Astrocyte of the spinal cord (primary cell): ENCODE measurements around the gene CEP350.

Source experiments
- DNase-seq: peaks from one replicate; pipeline ENCODE4 v3.0.0; 2011; ENCODE audit warnings: low read depth, low spot score
- H3K4me3 ChIP-seq: 2 replicates; pipeline ENCODE4 v1.5.1; 2011; ENCODE audit warnings: low read depth, mild to moderate bottlenecking, low read length, moderate library complexity
- CTCF ChIP-seq: IDR thresholded peaks from 2 replicates; pipeline ENCODE4 v1.5.1; 2012; ENCODE audit warnings: low read depth, mild to moderate bottlenecking, low read length, inconsistent platforms
- in situ Hi-C: cut with HindIII; loops from 2 replicates; pipeline ENCODE4 v1.10.0; 2017; ENCODE audit warnings: low sequenced_read_pairs

CEP350 gene

GRCh38 chr1:179984101-179984500, 29.5 kb downstream of the CEP350 start:
- in situ Hi-C loops, result no loop called here
- TF ChIP-seq CTCF, result no peak
- no peak for DNase-seq
- no peak overlapping the region for H3K4me3 ChIP-seq

DNA sequence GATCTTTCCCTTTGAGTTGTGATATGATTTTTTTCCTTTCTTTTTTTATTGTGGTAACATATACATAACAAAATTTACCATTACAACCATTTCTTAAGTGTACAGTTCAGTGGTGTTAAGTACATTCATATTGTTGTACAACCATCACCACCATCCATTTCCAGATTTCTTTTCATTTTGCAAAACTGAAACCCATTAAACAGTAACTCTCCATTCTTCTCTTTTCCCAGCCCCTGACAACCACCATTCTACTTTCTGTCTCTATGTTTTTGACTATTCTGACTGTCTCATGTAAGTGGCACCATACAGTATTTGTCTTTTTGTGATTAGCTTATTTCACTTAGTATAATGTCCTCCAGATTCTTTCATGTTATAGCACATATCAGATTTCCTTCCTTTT, 30.3 kb downstream of the CEP350 start:
- in situ Hi-C loops, result no loop called here
- no peak for DNase-seq
- H3K4me3 ChIP-seq, result no peak overlapping the region
- no peak for TF ChIP-seq CTCF

GRCh38 chr1:179990847-179991246, 36.2 kb downstream of the CEP350 start:
- in situ Hi-C loops, result no loop called here
- no peak overlapping the region for H3K4me3 ChIP-seq
- TF ChIP-seq CTCF, result no peak
- DNase-seq, result no peak

GRCh38 chr1:179995576-179995975, 41.0 kb downstream of the CEP350 start:
- DNase-seq, result no peak
- H3K4me3 ChIP-seq, result no peak overlapping the region
- in situ Hi-C loops, result no loop called here
- no peak for TF ChIP-seq CTCF

- no peak for DNase-seq
- TF ChIP-seq CTCF, result no peak
Measured at GRCh38 chr1:179996099-179996498, 41.5 kb downstream of the CEP350 start.

DNA sequence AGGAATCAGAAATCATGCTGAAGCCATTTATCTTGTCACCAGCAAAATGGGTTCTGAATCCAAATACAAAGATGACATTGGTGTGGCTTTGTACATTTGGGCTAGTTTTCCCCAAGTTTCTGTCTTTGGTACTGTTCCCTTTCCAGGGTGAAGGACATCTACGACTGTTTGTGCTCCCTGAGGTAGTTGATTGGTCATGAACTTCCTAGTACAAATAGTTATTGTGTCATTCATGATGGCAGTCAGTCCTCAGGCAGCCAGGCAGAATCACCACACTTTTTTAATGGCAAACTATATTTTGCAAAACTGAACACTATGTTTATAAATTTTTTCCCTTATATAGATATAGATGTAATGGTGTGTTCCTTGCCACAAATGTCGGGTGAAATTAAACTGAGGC, 46.0 kb downstream of the CEP350 start:
- no peak for DNase-seq
- in situ Hi-C loops, result no loop called here
- H3K4me3 ChIP-seq, result no peak overlapping the region
- no peak for TF ChIP-seq CTCF

More at GRCh38 chr1:179996099-179996498, 41.5 kb downstream of the CEP350 start:
- in situ Hi-C loops, result no loop called here
- no peak overlapping the region for H3K4me3 ChIP-seq

DNA sequence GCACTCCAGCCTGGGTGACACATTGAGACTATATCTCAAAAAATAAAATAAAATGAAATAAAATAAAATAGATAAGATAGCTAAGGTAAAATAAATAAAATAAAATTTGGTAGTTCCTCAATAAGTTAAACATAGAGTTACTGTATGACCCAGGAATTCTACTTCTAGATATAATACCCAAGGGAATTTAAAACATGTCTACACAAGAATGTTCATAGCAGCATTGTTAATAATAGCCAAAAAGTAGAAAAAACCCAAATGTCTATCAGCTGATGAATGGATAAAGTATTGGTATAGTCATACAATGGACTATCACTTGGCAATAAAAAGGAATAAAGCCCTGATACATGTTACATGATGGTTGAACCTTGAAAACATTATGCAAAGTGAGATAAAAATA, 47.8 kb downstream of the CEP350 start:
- H3K4me3 ChIP-seq, result no peak overlapping the region
- in situ Hi-C loops, result no loop called here
- no peak for DNase-seq
- TF ChIP-seq CTCF, result no peak
